ENCODE data around the gene GPR32.
"Not testable (repeated sequence)": the region's sequence is repeated elsewhere in the genome, so short reads cannot be mapped to it uniquely, and the experiment has no call there.

GPR32 gene

DNA sequence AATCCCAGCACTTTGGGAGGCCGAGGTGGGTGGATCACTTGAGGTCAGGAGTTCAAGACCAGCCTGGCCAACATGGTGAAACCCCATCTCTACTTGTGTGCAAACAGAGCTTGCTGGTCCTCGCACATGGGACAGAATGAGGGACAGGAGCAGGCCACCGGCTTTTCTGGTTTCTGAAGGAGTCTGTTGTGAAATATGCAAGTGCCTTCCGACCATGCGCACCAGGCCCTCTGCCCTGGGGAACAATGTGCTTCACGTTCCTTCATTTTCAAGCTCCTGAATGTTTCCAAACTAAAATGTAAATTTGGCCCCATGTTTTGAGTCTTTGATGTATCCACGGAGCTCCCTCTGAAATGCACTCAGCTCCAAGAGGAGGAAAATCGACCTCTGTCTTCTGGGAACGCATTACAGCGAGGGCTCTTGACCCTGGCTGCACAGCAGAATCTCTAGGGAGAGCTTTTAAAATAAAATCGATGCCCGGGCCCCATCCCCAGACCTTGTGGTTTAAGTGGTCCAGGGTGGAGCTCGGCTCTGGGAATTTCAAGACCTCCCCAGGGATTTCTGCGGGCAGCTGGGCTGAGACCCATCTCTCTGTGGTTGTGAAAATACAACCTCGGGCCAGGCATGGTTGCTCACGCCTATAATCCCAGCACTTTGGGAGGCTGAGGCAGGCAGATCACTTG is 10.6 kb downstream of the GPR32 start:
- Histone ChIP-seq H3K27me3 (ENCODE audit: insufficient read depth, low read length) (peaks cover 41% of the 10 kb centered on the region), H3K79me2 (ENCODE audit: control insufficient read depth, insufficient read depth, low read length, unreplicated experiment) (no peaks in the 10 kb centered on the region), H3K36me3 (ENCODE audit: insufficient read depth, low read length) (no peaks in the 10 kb centered on the region), H3K27ac (ENCODE audit: low read depth, low read length) (no peak overlapping the region), H2AFZ (ENCODE audit: low read length, unreplicated experiment) (no peak overlapping the region), H3K4me3 (ENCODE audit: low read depth, low read length) (no peak overlapping the region), H3K4me1 (ENCODE audit: control insufficient read depth, insufficient read depth, low read length, unreplicated experiment) (no peaks in the 10 kb centered on the region)

DNA sequence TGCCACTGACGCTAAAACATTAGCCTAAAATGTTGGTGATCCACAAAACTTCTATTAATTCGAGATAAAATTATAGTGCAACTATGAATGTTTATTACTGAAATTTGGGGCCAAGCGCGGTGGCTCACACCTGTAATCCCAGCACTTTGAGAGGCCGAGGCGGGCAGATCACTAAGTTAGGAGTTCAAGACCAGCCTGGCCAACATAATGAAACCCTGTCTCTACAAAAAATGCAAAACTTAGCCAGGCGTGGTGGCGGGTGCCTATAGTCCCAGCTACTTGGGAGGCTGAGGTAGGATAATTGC is 13.5 kb downstream of the GPR32 start:
- H3K79me2 ChIP-seq (ENCODE audit: control insufficient read depth, insufficient read depth, low read length, unreplicated experiment); H3K4me1 ChIP-seq (ENCODE audit: control insufficient read depth, insufficient read depth, low read length, unreplicated experiment); H3K4me3 ChIP-seq (ENCODE audit: low read depth, low read length); H3K27ac ChIP-seq (ENCODE audit: low read depth, low read length); H3K36me3 ChIP-seq (ENCODE audit: insufficient read depth, low read length); H2AFZ ChIP-seq (ENCODE audit: low read length, unreplicated experiment): not testable (repeated sequence)
- peaks cover 24% of the 10 kb centered on the region for H3K27me3 ChIP-seq (ENCODE audit: insufficient read depth, low read length)

DNA sequence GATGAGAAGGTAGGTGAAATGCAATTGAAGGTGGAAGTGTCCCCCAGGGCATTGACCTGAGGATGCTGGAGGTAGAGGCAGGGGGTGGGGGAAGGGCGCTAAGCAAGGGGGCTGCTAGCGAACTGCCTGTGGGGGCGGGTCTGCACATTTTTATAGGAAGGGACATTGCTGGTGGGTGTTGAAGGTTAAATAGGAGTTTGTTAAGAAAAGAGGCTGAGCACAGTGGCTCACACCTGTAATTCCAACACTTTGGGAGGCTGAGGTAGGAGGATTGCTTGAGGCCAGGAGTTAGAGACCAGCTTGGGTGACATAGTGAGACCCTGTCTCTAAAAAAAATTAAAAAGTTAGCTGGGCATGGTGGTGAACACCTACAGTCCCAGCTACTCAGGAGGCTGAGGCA is 14.4 kb downstream of the GPR32 start:
- Histone ChIP-seq H3K36me3 (ENCODE audit: insufficient read depth, low read length) (no peaks in the 10 kb centered on the region), H3K79me2 (ENCODE audit: control insufficient read depth, insufficient read depth, low read length, unreplicated experiment) (no peaks in the 10 kb centered on the region), H3K4me3 (ENCODE audit: low read depth, low read length) (no peak overlapping the region), H2AFZ (ENCODE audit: low read length, unreplicated experiment) (no peak overlapping the region), H3K4me1 (ENCODE audit: control insufficient read depth, insufficient read depth, low read length, unreplicated experiment) (no peaks in the 10 kb centered on the region), H3K27me3 (ENCODE audit: insufficient read depth, low read length) (peaks cover 15% of the 10 kb centered on the region), H3K27ac (ENCODE audit: low read depth, low read length) (no peak overlapping the region)

DNA sequence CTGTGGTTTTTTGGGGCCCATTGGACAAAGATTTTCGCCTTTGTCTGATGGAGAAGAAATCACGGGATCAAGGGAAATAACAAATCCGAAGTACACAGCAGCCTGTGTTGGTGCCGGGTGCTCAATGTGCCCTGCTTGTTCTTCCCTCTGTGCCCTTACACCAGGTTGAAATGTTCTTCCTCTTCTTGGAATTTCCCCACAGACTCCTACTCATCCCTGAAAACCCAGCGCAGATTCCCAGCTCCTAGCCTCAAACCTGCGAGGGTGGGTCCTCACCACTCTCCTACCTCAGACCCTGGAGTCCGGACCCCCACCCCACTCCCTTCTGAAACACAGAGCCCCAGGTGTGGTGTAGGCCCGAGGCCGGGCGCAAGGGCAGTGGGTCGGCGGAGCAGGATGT is 15.1 kb downstream of the GPR32 start:
- H3K36me3 ChIP-seq (ENCODE audit: insufficient read depth, low read length): no peaks in the 10 kb centered on the region
- H3K27me3 ChIP-seq (ENCODE audit: insufficient read depth, low read length): peaks cover 9% of the 10 kb centered on the region; the same call in 1 of the 2 replicates
- H3K79me2 ChIP-seq (ENCODE audit: control insufficient read depth, insufficient read depth, low read length, unreplicated experiment): no peaks in the 10 kb centered on the region
- no peak overlapping the region for H3K4me3 ChIP-seq (ENCODE audit: low read depth, low read length)
- H3K27ac ChIP-seq (ENCODE audit: low read depth, low read length): no peak overlapping the region
- H3K4me1 ChIP-seq (ENCODE audit: control insufficient read depth, insufficient read depth, low read length, unreplicated experiment): no peaks in the 10 kb centered on the region
- H2AFZ ChIP-seq (ENCODE audit: low read length, unreplicated experiment): no peak overlapping the region

DNA sequence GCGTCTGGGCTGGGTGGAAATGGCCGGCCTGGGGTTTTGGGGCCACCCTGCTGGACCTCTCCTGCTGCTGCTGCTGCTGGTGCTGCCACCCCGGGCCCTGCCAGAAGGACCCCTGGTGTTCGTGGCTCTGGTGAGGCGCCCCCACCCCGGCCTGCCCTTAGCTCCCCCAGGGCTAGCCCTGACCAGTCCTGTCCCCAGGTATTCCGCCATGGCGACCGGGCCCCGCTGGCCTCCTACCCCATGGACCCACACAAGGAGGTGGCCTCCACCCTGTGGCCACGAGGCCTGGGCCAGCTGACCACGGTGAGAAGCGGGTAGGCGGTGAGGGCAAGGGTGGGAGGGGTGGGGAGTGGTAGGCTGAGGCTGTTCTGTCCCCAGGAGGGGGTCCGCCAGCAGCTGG is 20.1 kb downstream of the GPR32 start, which contains the start of gene ACP4:
Gene ACP4 (plus strand): TSS at position 20 of the 400 bp plus-strand sequence. CDS start 0 bp downstream, at position 20.
- H3K4me1 ChIP-seq (ENCODE audit: control insufficient read depth, insufficient read depth, low read length, unreplicated experiment): no peaks in the 10 kb centered on the region
- no peaks in the 10 kb centered on the region for H3K36me3 ChIP-seq (ENCODE audit: insufficient read depth, low read length)
- no peaks in the 10 kb centered on the region for H3K27me3 ChIP-seq (ENCODE audit: insufficient read depth, low read length)
- no peak within 1 kb of the TSS for H3K4me3 ChIP-seq (ENCODE audit: low read depth, low read length)
- H3K27ac ChIP-seq (ENCODE audit: low read depth, low read length): no peak within 1 kb of the TSS
- H2AFZ ChIP-seq (ENCODE audit: low read length, unreplicated experiment): no peak within 1 kb of the TSS
- H3K79me2 ChIP-seq (ENCODE audit: control insufficient read depth, insufficient read depth, low read length, unreplicated experiment): no peaks in the 10 kb centered on the region

DNA sequence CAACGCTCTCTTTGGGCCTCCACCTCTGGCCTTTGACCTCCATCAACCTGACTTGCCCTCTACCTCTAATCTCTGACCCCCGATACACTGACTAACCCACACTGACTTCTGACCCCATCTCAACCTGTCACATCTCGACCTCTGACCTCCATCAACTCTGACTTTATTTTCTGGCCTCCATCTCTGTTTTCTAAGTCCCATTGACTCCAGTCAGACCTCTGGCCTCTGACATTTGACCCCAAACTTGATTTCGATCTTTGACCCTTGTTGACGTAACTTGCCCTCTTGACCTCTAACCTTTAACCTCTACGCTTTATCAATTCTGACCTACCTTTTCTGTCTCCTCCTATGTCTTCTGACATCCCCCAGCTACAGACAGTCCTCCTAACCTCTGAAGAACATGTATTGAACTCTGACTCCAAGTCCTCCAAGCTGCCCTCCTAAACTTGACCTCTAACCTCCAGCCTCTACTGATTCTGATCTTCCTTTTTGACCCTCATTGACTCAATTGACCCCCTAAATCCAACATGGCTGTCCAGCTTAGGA is 20.7 kb downstream of the GPR32 start:
- Histone ChIP-seq H3K36me3 (ENCODE audit: insufficient read depth, low read length) (no peaks in the 10 kb centered on the region), H2AFZ (ENCODE audit: low read length, unreplicated experiment) (no peak overlapping the region), H3K4me3 (ENCODE audit: low read depth, low read length) (no peak overlapping the region), H3K79me2 (ENCODE audit: control insufficient read depth, insufficient read depth, low read length, unreplicated experiment) (no peaks in the 10 kb centered on the region), H3K27ac (ENCODE audit: low read depth, low read length) (no peak overlapping the region), H3K4me1 (ENCODE audit: control insufficient read depth, insufficient read depth, low read length, unreplicated experiment) (no peaks in the 10 kb centered on the region), H3K27me3 (ENCODE audit: insufficient read depth, low read length) (no peaks in the 10 kb centered on the region)

DNA sequence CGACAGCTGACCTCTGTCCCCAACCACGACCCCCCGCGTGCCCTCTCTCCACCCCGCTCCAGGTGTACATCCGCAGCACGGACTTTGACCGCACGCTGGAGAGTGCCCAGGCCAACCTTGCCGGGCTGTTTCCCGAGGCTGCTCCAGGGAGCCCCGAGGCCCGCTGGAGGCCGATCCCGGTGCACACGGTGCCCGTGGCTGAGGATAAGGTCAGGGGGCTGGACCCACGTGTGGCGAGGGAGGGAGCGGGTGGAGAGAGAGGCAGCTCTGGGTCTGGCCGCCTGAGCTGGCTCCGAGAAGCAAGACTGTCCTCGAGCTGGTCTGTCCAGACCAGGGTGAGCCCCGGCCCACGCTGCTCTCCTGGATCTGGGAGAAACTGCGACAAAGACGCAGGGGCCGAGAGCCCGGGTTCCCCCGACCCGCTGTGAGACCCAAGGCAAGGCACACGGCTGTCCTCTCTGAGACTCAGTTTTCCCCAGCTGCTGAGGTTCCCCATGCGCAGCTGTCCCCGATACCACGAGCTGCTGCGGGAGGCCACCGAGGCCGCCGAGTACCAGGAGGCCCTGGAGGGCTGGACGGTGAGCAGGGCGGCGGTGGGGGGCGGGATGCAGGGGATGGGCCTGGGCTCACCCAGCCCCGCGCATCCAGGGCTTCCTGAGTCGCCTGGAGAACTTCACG is 21.5 kb downstream of the GPR32 start:
- H2AFZ ChIP-seq (ENCODE audit: low read length, unreplicated experiment): no peak overlapping the region
- no peaks in the 10 kb centered on the region for H3K36me3 ChIP-seq (ENCODE audit: insufficient read depth, low read length)
- H3K79me2 ChIP-seq (ENCODE audit: control insufficient read depth, insufficient read depth, low read length, unreplicated experiment): no peaks in the 10 kb centered on the region
- H3K4me3 ChIP-seq (ENCODE audit: low read depth, low read length): no peak overlapping the region
- H3K27ac ChIP-seq (ENCODE audit: low read depth, low read length): no peak overlapping the region
- H3K27me3 ChIP-seq (ENCODE audit: insufficient read depth, low read length): no peaks in the 10 kb centered on the region
- H3K4me1 ChIP-seq (ENCODE audit: control insufficient read depth, insufficient read depth, low read length, unreplicated experiment): no peaks in the 10 kb centered on the region

DNA sequence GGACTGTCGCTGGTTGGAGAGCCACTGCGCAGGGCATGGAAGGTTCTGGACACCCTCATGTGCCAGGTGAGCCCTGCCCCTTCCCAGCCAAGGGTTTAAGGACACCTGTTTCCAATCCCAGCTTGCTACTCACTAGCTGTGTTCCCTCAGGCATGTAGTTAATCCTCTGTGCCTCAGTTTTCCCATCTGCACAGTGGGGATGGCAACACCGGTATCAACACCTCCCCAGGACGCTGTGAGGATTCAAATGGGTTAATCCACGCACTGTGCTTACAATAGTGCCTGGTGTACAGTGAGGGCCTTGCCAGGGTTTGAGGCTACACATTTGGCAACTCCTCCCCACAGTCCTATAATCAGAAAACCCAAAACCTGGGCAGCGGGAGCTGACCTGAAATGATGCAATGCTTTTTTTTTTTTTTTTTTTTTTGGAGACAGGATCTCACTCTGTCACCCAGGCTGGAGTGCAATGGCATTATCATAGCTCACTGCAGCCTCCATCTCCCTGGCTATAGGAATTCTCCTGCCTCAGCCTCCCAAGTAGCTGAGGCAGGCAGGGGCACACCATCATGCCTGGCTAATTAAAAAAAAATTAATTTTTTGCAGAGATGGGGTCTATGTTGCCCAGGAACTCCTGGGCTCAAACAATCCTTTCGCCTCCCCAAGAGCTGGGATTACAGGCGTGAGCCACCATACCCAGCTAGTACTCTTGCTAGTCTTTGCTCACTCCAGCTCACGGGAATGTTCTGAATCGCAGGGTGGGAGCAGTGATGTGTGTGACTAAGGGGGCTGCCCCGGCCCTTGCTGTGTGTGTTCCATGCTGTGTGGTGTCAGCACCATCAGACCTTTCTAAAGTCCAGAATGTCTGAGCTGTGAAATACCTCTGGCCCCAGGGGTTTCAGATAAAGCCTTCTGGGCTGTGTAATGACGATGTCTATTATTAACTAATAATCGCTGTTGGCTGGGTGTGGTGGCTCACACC is 22.3 kb downstream of the GPR32 start:
- no peaks in the 10 kb centered on the region for H3K4me1 ChIP-seq (ENCODE audit: control insufficient read depth, insufficient read depth, low read length, unreplicated experiment)
- no peak overlapping the region for H3K4me3 ChIP-seq (ENCODE audit: low read depth, low read length)
- H3K79me2 ChIP-seq (ENCODE audit: control insufficient read depth, insufficient read depth, low read length, unreplicated experiment): no peaks in the 10 kb centered on the region
- H3K27ac ChIP-seq (ENCODE audit: low read depth, low read length): no peak overlapping the region
- no peaks in the 10 kb centered on the region; the same call in 1 of the 2 replicates for H3K36me3 ChIP-seq (ENCODE audit: insufficient read depth, low read length)
- H2AFZ ChIP-seq (ENCODE audit: low read length, unreplicated experiment): no peak overlapping the region
- H3K27me3 ChIP-seq (ENCODE audit: insufficient read depth, low read length): no peaks in the 10 kb centered on the region

DNA sequence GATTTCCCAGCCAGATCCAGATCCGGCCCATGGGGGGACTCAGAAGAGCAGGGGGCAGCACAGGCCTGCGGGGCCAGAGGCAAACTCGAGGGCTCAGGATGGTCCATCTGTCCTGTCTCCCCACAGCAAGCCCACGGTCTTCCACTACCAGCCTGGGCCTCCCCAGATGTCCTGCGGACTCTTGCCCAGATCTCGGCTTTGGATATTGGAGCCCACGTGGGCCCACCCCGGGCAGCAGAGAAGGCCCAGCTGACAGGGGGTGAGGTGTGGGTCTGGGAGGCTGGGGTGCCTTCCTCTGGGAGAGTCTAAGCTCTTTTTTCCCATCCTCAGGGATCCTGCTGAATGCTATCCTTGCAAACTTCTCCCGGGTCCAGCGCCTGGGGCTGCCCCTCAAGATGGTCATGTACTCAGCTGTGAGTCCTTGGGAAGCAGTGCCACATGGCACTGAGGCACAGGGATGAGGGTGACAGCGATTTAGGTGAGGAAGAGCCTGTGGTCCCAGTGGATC is 23.3 kb downstream of the GPR32 start:
- Histone ChIP-seq H3K4me3 (ENCODE audit: low read depth, low read length) (no peak overlapping the region), H3K4me1 (ENCODE audit: control insufficient read depth, insufficient read depth, low read length, unreplicated experiment) (no peaks in the 10 kb centered on the region), H2AFZ (ENCODE audit: low read length, unreplicated experiment) (no peak overlapping the region)

DNA sequence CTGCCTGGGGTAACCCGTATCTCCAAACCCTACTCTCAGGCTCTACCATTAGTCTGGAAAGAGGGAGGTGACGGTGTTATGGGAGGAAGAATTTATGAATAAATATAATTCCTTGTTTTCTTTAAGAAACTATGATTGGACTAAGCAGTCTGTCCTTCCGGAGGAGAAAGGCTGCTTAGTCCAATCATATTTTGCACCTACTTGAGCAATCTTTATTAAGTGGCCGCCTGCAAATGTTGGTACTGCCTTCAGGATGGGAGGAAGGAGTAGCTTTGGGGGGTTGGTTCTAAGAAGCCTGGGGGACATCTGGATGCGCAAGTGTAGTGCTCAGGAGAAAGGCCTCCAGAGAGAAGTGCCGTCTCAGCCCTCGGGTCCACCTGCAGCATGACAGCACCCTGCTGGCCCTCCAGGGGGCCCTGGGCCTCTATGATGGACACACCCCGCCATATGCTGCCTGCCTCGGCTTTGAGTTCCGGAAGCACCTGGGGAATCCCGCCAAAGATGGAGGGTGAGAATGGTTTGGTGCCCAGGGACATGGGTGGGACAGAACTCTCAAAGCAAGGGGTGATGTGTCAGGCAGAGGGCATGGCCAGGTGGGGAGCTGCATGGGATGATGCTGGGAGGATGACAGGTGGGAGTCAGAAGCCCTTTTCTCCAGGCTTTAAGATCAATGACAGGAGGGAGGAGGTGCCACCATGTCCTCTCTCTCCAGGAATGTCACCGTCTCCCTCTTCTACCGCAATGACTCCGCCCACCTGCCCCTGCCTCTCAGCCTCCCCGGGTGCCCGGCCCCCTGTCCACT is 24.0 kb downstream of the GPR32 start:
- Histone ChIP-seq H3K4me1 (ENCODE audit: control insufficient read depth, insufficient read depth, low read length, unreplicated experiment) (no peaks in the 10 kb centered on the region), H3K27me3 (ENCODE audit: insufficient read depth, low read length) (no peaks in the 10 kb centered on the region), H3K4me3 (ENCODE audit: low read depth, low read length) (no peak overlapping the region), H3K27ac (ENCODE audit: low read depth, low read length) (no peak overlapping the region), H3K79me2 (ENCODE audit: control insufficient read depth, insufficient read depth, low read length, unreplicated experiment) (peaks cover 3% of the 10 kb centered on the region), H2AFZ (ENCODE audit: low read length, unreplicated experiment) (no peak overlapping the region), H3K36me3 (ENCODE audit: insufficient read depth, low read length) (no peaks in the 10 kb centered on the region; the same call in 1 of the 2 replicates)

More for the DNA sequence above, 23.3 kb downstream of the GPR32 start:
- Histone ChIP-seq H3K27me3 (ENCODE audit: insufficient read depth, low read length) (no peaks in the 10 kb centered on the region), H3K36me3 (ENCODE audit: insufficient read depth, low read length) (no peaks in the 10 kb centered on the region; the same call in 1 of the 2 replicates), H3K79me2 (ENCODE audit: control insufficient read depth, insufficient read depth, low read length, unreplicated experiment) (no peaks in the 10 kb centered on the region), H3K27ac (ENCODE audit: low read depth, low read length) (no peak overlapping the region)
